GM19193 (cell line): ENCODE results near the gene FIBIN.

ENCODE experiments used
- POLR2A ChIP-seq: IDR thresholded peaks from 4 replicates; pipeline ENCODE4 v1.6.1; 2011; ENCODE audit not compliant: insufficient read depth, insufficient read length; ENCODE audit errors: extremely low read depth

FIBIN gene

DNA sequence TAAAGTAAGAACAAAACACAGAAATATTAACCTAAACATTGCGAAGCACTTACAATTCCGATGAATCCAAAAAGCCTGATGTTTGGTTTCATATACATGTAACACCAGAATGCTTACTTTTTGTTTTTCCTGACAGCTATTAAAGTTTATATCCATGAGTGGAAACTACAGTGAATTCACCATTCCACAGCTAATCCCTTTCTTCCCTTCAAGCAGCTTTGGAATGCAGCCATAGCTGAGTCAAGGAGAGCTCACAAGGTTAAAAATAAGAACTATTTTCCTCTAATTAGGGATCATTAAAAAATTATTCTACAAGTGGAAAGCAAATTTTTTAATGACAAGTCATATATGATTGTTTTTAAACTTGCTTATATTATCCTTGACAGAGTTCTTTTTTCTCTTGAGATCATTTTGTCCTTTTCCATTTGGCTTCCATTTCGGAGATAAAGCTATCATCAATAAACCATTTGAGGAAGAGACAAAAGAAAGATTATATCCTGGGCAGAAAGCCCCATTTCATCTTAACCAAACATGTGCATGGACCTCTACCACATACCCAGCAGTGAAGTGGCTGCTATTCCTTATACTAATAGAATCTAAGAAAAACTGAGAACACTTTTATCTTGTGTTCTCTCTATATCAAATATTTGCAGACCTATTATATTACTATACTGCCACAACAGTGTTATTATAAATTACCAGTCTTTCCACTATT lies 19.7 kb upstream of the FIBIN start:
- no peak for TF ChIP-seq POLR2A

DNA sequence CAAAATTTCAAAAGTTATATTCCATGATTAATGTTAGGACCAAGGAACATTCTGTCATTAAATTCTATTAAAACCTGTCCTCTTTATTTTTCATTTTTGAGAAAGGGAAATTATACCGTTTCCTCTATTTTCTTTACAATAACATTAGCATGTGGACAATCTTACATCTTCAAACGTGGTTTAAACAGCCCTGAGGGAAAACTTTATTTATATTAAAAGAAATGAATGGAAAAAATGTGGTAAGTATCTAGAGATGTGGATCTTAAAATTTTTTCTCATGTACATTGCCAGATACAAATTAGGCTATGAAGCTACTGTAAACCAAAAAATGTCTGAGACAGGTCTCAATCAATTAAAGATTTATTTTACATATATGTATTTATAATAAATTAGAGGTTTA lies 18.9 kb upstream of the FIBIN start:
- no peak for TF ChIP-seq POLR2A

DNA sequence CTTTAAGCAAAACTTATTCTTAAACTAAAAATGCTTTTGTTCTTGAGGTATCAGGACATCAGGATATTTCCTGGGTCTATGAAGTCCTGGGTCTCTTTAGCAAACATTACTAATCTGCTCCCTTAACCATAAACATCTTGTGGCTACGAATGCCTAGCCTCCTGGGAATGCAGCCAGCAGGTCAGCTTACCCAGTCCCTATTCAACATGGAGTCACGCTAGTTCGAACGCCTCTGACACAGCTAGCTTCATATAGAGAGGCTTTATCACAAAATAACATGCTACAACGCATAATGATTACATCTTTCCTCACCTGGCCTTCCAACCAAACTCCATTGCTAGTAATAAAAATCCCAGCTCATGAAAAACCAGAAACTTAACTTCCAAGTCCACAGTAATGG lies 17.5 kb upstream of the FIBIN start:
- TF ChIP-seq POLR2A = no peak

DNA sequence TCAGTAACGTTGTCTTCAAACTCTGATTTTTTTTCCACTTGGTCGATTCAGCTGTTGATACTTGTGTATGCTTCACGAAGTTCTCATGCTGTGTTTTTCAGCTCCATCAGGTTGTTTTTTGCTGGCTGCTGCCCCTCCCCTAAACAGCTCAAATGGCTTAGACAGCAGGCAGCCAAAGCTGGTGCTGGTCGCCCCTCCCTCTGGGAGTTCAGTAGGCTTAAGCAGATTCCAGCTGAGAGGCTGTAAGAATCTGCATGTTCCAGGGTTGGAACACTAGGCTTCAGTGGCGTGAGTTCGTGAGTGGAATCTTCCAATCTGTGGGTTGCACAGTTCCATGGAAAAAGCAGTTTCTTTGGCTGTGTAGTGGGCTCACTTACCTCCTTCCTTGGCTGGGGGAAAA lies 10.3 kb upstream of the FIBIN start:
- TF ChIP-seq POLR2A = no peak

DNA sequence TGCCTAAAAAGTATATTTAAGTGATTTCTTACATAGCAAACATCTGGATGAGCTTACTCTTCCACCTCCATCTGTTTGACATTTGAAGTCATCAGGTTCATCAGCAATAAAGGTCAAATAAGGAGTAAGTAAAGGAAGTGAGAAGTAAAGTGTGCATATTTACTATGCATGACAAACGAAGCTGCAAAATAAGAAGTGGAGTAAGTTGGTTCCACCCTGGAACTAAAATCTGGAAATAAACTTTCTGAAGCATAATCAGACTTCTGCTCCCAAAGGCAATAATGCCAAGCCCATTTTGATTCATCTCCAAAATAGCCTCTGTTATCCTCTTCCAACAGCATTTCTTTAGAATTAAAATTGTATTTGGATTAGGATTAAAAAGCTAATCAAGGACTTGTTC lies 8.4 kb upstream of the FIBIN start:
- no peak for TF ChIP-seq POLR2A

DNA sequence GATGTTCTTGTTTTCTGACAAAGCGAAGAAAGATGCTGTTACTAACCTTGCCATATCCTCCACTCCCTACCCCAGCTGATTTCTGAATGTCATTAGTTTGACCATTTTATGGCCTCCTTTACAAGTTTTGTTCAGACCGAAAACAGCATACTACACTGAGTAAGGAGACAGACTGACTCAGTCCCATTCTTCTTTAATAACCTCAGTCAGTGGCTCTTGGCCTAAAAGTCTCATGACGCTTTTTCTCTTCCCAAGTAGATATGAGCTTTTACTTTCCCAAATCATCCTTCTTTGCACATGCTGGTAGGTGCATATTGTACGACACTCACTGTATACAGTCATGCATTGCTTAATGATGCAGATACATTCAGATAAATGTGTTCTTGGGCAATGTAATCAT lies 8.0 kb upstream of the FIBIN start:
- no peak for TF ChIP-seq POLR2A

DNA sequence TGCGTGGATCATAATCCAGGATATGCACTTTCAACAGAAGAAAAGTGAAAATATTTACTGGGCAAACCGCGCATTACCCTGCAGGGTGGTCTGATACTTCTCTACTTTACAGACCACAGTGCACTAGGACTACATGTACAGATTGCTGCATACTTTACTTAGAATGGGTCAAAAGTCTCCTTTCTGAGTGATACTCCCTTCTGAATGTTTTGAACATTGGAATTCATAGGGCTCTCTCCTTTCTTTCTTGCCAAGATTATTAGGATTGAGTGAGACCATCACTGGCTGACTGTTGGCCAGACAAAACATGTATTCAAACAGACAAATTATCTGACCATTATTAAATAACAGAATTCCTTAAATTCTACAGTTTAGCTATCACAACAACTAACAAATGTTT lies 6.6 kb upstream of the FIBIN start:
- no peak for TF ChIP-seq POLR2A

DNA sequence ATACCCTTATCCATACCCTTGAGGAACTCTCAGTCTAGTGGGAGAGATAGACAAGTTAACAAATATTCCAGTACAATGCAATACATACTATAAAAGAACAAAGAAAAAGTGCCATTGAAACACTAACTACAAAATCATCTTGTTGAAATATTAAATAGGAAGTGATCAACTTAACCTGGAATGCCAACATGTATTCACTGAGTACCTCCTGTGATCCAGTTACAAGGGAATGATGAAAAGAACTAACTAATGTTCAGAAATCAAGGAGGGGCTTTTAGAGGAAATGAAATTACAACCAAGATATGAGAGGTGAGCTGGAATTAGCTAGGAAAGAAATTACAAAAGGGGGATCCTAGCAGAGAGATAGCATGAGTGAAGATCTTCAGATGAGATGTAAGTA lies 6.2 kb upstream of the FIBIN start:
- no peak for TF ChIP-seq POLR2A

DNA sequence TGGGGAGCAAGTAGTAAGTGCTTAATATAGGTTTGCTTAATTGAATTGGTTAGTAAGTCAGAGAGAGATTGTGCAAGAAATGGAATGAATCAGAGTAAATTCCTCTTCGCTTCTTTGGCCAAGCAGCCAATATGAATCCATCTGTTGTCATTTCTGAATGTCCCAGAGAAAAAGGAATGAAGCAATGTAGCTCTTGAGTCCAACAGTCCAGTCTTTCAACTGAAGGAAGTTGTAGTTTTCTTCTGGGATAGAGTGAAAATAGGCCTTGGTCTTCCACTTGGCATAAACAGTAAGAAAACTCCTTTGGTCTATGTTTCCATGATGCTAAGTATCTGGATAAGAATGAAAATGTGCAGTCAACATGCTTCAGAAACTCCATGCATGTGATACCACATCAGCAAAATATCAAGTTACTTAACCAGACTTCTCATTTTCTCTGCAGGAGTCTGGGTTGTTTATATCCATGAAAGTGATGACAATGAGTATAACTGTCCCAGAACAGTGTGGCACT lies 1.8 kb upstream of the FIBIN start:
- no peak for TF ChIP-seq POLR2A

DNA sequence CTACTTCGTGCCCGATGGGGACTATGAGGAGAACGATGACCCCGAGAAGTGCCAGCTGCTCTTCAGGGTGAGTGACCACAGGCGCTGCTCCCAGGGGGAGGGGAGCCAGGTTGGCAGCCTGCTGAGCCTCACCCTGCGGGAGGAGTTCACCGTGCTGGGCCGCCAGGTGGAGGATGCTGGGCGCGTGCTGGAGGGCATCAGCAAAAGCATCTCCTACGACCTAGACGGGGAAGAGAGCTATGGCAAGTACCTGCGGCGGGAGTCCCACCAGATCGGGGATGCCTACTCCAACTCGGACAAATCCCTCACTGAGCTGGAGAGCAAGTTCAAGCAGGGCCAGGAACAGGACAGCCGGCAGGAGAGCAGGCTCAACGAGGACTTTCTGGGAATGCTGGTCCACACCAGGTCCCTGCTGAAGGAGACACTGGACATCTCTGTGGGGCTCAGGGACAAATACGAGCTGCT lies 751 bp downstream of the FIBIN start:
- no peak for TF ChIP-seq POLR2A

DNA sequence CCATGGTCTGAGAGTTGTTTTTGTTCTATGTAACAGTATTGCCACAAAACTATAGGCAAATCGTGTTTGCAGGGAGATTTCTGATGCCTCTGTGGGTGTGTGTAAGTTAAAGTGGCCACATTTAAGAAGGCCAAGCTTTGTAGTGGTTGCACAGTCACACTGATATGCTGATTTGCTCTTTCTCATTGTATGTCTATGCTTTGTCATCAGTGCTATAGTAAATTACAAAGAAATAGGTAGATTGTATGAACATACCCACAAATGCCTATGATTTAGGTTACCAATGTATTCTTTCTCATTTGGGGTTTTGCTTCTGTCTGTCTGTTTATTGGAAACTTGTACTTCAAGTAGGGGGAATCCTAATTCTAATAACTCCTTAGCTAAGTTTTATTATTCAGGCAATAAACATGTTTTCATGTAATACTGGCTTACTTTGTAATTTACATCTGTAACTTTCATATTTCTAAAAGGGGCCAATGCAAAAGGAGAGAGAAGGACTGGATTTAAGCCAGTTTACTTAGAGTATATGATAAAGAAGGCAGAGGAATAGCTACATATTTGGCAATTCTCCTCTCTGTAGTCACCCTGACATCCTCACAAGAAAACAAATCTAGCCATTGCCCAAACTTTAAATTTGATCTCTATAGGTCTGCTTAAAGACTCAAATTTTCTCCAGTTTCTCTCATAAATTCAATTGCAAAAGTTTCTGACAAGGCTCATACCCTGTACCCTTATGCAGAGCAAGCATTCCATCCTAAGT lies 2.0 kb downstream of the FIBIN start:
- no peak for TF ChIP-seq POLR2A

DNA sequence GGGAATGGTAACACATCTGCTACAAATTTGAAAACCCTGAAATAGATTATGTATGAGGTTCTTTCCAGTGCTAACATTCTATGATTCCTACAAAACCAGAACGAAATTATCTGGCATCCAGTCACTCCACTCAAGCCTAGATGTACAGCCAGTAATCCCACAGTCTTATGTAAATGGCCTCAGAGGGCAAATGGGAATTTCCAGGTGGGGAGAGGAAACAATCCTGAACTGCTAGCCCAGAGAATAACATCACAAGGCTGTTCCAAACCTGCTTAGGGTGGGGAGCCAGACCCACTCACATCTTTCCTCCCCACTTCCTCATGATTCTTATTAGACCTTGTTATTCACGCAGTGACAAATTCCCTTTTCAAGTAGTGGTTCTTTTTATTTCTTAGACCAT lies 3.5 kb downstream of the FIBIN start:
- TF ChIP-seq POLR2A = no peak

DNA sequence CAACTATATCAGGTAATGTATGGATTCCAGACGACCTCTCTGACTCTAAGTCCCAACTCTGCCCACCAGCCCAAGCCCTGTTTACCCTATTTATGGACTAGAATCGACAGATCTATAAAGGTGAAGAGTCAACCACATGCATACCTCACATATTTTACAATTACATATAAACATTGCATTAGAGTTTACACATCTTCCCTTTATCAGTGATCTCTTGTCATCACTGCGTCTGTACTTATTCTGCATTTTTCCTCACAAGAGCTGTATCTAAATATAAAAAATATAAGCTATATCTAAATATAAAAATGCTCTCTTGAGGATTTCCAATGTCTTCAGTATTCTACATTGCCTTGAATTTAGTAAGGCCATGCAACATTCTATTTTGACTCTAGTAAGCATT lies 8.5 kb downstream of the FIBIN start:
- TF ChIP-seq POLR2A = no peak

DNA sequence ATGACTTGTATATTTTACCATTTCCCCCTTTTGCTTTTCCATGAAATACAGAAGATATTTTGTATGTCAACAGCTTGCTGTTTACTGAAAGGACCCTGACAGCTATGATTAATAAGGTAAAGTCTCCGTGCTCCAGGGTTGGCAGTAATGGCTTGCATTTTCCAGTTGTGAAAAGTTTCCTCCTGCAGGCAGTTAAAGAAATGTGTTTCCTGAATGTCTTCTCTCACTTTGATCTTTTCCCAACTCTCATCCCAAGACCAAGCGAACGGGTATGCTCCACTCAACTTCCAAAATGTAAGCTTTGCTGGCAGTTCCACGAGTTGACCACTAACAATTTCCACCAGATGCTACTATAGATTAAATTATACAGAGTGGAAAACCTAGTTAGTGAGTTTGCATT lies 8.9 kb downstream of the FIBIN start:
- TF ChIP-seq POLR2A = no peak

DNA sequence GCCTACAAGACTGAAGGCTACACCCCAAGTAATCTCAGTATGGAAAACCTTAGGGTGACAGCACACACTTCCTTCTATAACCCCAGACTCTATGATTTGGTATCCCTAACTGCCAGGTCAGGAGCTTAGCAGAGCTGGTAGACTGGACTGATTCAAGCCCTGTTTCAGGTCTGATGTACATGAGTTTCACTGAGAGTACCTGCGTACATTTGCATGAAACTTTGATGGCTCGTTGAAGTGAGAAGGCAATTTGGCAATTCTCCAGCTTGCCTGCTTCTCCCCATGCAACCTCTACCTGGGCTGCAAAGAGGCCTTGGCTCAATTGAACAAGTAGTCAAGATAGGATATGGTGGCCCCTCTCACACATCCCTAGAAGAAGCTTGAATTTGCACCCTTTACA lies 10.2 kb downstream of the FIBIN start:
- no peak for TF ChIP-seq POLR2A
